NOMO-1 (cell line): ENCODE data around the gene APLP2.
"Not testable (repeated sequence)": the region's sequence is repeated elsewhere in the genome, so short reads cannot be mapped to it uniquely, and the experiment has no call there.

Experiments
- DNase-seq, 2 experiments: peaks; one replicate each; lab custom pipeline; 2025; ENCODE audit not compliant: unreplicated experiment in 2 of 2; lab: John Stamatoyannopoulos, UW

Gene APLP2

GRCh38 chr11:130088919-130089673 lies 19.4 kb downstream of the APLP2 start:
- DNase-seq = no peak

- no peak for DNase-seq
Measured at GRCh38 chr11:130089674-130090073, 20.0 kb downstream of the APLP2 start.

GRCh38 chr11:130090517-130090916 lies 20.8 kb downstream of the APLP2 start:
- not testable (repeated sequence) for DNase-seq

- DNase-seq = not testable (repeated sequence)
Measured at GRCh38 chr11:130091169-130091568, 21.5 kb downstream of the APLP2 start.

GRCh38 chr11:130092661-130093060 lies 23.0 kb downstream of the APLP2 start:
- no peak for DNase-seq

- peak; percentile 41 to 63 for DNase-seq
Measured at GRCh38 chr11:130094614-130095013, 24.9 kb downstream of the APLP2 start.

GRCh38 chr11:130095326-130095725 lies 25.6 kb downstream of the APLP2 start:
- DNase-seq = no peak

GRCh38 chr11:130096042-130096441 lies 26.3 kb downstream of the APLP2 start:
- DNase-seq = no peak

GRCh38 chr11:130096823-130097222 lies 27.1 kb downstream of the APLP2 start:
- no peak for DNase-seq

- no peak for DNase-seq
Measured at GRCh38 chr11:130097285-130097684, 27.6 kb downstream of the APLP2 start.

GRCh38 chr11:130099356-130099755 lies 29.7 kb downstream of the APLP2 start:
- no peak for DNase-seq

GRCh38 chr11:130100381-130101095 lies 30.8 kb downstream of the APLP2 start:
- no peak for DNase-seq

GRCh38 chr11:130101661-130102060 lies 32.0 kb downstream of the APLP2 start:
- DNase-seq = no peak

- no peak for DNase-seq
Measured at GRCh38 chr11:130102301-130103249, 32.9 kb downstream of the APLP2 start.

- DNase-seq = peak; percentile 9 to 70
Measured at GRCh38 chr11:130103296-130103814, 33.7 kb downstream of the APLP2 start.

- DNase-seq = no peak
Measured at GRCh38 chr11:130106381-130106780, 36.7 kb downstream of the APLP2 start.

- DNase-seq = not testable (repeated sequence)
Measured at GRCh38 chr11:130108671-130109070, 39.0 kb downstream of the APLP2 start.

GRCh38 chr11:130109386-130109785 lies 39.7 kb downstream of the APLP2 start:
- DNase-seq = no peak

- DNase-seq = no peak
Measured at GRCh38 chr11:130110339-130111108, 40.8 kb downstream of the APLP2 start.
